ENCODE data around the gene SMPDL3A. TPM values are rescaled to one million over a fixed set of nuclear protein-coding genes. Genes with fewer than 3 reads are reported as not detected.
A peak's percentile ranks its signal among the peaks of the same experiment; 100 is the strongest.

Gene SMPDL3A
- total and polyA plus RNA-seq, 2 experiments from 2014 or later = 115 to 126 TPM

GRCh38 chr6:122839472-122839871 lies 50.4 kb downstream of the SMPDL3A start:
- Histone ChIP-seq H3K9me2 (replicated peaks; ENCODE audit: insufficient read depth) (no peaks in the 10 kb centered on the region), H3K9me3 (ENCODE audit: low read depth) (no peaks in the 10 kb centered on the region), H3K4me2 (no peak overlapping the region), H3K4me3 (no peak overlapping the region), H4K20me1 (ENCODE audit: insufficient read depth, poor library complexity, severe bottlenecking) (no peaks in the 10 kb centered on the region), H2AFZ (no peak overlapping the region), H3K36me3 (replicated peaks; ENCODE audit: insufficient read depth, low read depth) (no peaks in the 10 kb centered on the region), H3K79me2 (no peaks in the 10 kb centered on the region), H3K27ac (no peak overlapping the region), H3K4me1 (ENCODE audit: insufficient read depth) (no peaks in the 10 kb centered on the region), H3K27me3 (no peaks in the 10 kb centered on the region)
- DNase-seq (ENCODE audit: low spot score) = peak; percentile 79
- 5% methylated on average over 1 of the region's 1 CpG for whole genome bisulfite sequencing (ENCODE audit: low lambda C conversion rate, missing lambda C conversion rate)
- TF ChIP-seq EZH2 (IDR thresholded peaks at IDR 0.05; ENCODE audit: borderline replicate concordance) = no peak
- peak; percentile 73 for TF ChIP-seq CTCF (IDR thresholded peaks at IDR 0.05; ENCODE audit: poor library complexity)

GRCh38 chr6:122839906-122840305 lies 50.8 kb downstream of the SMPDL3A start:
- no peaks in the 10 kb centered on the region for H3K27me3 ChIP-seq
- H3K4me1 ChIP-seq (ENCODE audit: insufficient read depth) = no peaks in the 10 kb centered on the region
- 77% methylated on average over 8 of the region's 8 CpGs for WGBS (ENCODE audit: low lambda C conversion rate, missing lambda C conversion rate)
- H3K79me2 ChIP-seq = no peaks in the 10 kb centered on the region
- no peaks in the 10 kb centered on the region for H3K36me3 ChIP-seq (replicated peaks; ENCODE audit: insufficient read depth, low read depth)
- DNase-seq (ENCODE audit: low spot score) = no peak
- H3K4me3 ChIP-seq = no peak overlapping the region
- H3K9me2 ChIP-seq (replicated peaks; ENCODE audit: insufficient read depth) = no peaks in the 10 kb centered on the region
- no peak overlapping the region for H3K4me2 ChIP-seq
- H3K27ac ChIP-seq = no peak overlapping the region
- H3K9me3 ChIP-seq (ENCODE audit: low read depth) = no peaks in the 10 kb centered on the region
- no peaks in the 10 kb centered on the region for H4K20me1 ChIP-seq (ENCODE audit: insufficient read depth, poor library complexity, severe bottlenecking)
- H2AFZ ChIP-seq = no peak overlapping the region
- no peak for TF ChIP-seq EZH2phosphoT487 (IDR thresholded peaks at IDR 0.05; ENCODE audit: low read depth, severe bottlenecking, unreplicated experiment)
- no peak for TF ChIP-seq CTCF (IDR thresholded peaks at IDR 0.05; ENCODE audit: poor library complexity)
- TF ChIP-seq EZH2 (IDR thresholded peaks at IDR 0.05; ENCODE audit: borderline replicate concordance) = no peak

GRCh38 chr6:122845464-122845863 lies 56.4 kb downstream of the SMPDL3A start:
- Histone ChIP-seq H3K9me2 (replicated peaks; ENCODE audit: insufficient read depth) (no peaks in the 10 kb centered on the region), H3K9me3 (ENCODE audit: low read depth) (no peaks in the 10 kb centered on the region), H3K79me2 (no peaks in the 10 kb centered on the region), H3K4me2 (peak overlapping the region; percentile 41), H2AFZ (no peak overlapping the region), H3K4me3 (no peak overlapping the region), H3K36me3 (replicated peaks; ENCODE audit: insufficient read depth, low read depth) (no peaks in the 10 kb centered on the region), H3K4me1 (ENCODE audit: insufficient read depth) (no peaks in the 10 kb centered on the region), H3K27me3 (no peaks in the 10 kb centered on the region), H3K27ac (peak overlapping the region; percentile 66), H4K20me1 (ENCODE audit: insufficient read depth, poor library complexity, severe bottlenecking) (no peaks in the 10 kb centered on the region)
- TF ChIP-seq CTCF (IDR thresholded peaks at IDR 0.05; ENCODE audit: poor library complexity) = no peak
- no peak for TF ChIP-seq EZH2 (IDR thresholded peaks at IDR 0.05; ENCODE audit: borderline replicate concordance)
- TF ChIP-seq EZH2phosphoT487 (IDR thresholded peaks at IDR 0.05; ENCODE audit: low read depth, severe bottlenecking, unreplicated experiment) = no peak
- WGBS (ENCODE audit: low lambda C conversion rate, missing lambda C conversion rate) = 94% methylated on average over 9 of the region's 9 CpGs
- DNase-seq (ENCODE audit: low spot score) = no peak
